MM.1S (cell line): ENCODE data around the gene CIBAR2.

Experiments used
- DNase-seq: peaks from one replicate; pipeline ENCODE4 v3.0.0-alpha.2; 2015
- H2AFZ ChIP-seq: fragments of 300-600 bp; sonication (generic); 2 replicates; pipeline ENCODE4 v1.6.0; 2016; ENCODE audit warnings: antibody characterized with exemption, low read length
- H3F3A ChIP-seq: fragments of 300-600 bp; sonication (generic); 2 replicates; pipeline ENCODE4 v1.6.1; 2016; ENCODE audit warnings: mild to moderate bottlenecking, antibody characterized with exemption, low read length, moderate library complexity, mixed read lengths; ENCODE audit not compliant: insufficient read depth
- H3K27ac ChIP-seq: fragments of 300-600 bp; sonication (generic); 2 replicates; pipeline ENCODE4 v1.5.1; 2016; ENCODE audit warnings: mild to moderate bottlenecking, low read length
- H3K27me3 ChIP-seq: fragments of 300-600 bp; sonication (generic); replicated peaks from 2 replicates; pipeline ENCODE4 v1.6.0; 2016; ENCODE audit warnings: low read length; ENCODE audit not compliant: insufficient read depth
- H3K36me3 ChIP-seq: fragments of 300-600 bp; sonication (generic); replicated peaks from 2 replicates; pipeline ENCODE4 v1.6.1; 2016; ENCODE audit warnings: mild to moderate bottlenecking, low read length, mixed read lengths; ENCODE audit not compliant: insufficient read depth
- H3K4me1 ChIP-seq: fragments of 300-600 bp; sonication (generic); 2 replicates; pipeline ENCODE4 v1.6.1; 2016; ENCODE audit warnings: low read length, mixed read lengths
- H3K4me2 ChIP-seq: fragments of 300-600 bp; sonication (generic); 2 replicates; pipeline ENCODE4 v1.6.0; 2016; ENCODE audit warnings: low read depth, low read length
- H3K4me3 ChIP-seq: fragments of 300-600 bp; sonication (generic); 2 replicates; pipeline ENCODE4 v1.5.1; 2016; ENCODE audit warnings: low read length, mixed read lengths
- H3K79me2 ChIP-seq: fragments of 300-600 bp; sonication (generic); 2 replicates; pipeline ENCODE4 v1.6.1; 2016; ENCODE audit warnings: mixed run types, low read length, mixed read lengths
- H3K9ac ChIP-seq: fragments of 300-600 bp; sonication (generic); 2 replicates; pipeline ENCODE4 v1.6.1; 2016; ENCODE audit warnings: low read length, mixed read lengths
- H3K9me2 ChIP-seq: fragments of 300-600 bp; sonication (generic); replicated peaks from 2 replicates; pipeline ENCODE4 v1.6.1; 2016; ENCODE audit warnings: mild to moderate bottlenecking, low read length, mixed read lengths; ENCODE audit not compliant: insufficient read depth
- H3K9me3 ChIP-seq: fragments of 300-600 bp; sonication (generic); replicated peaks from 2 replicates; pipeline ENCODE4 v1.6.1; 2016; ENCODE audit warnings: mild to moderate bottlenecking, low read length, mixed read lengths; ENCODE audit not compliant: insufficient read depth
- H4K20me1 ChIP-seq: fragments of 300-600 bp; sonication (generic); 2 replicates; pipeline ENCODE4 v1.6.1; 2016; ENCODE audit warnings: mild to moderate bottlenecking, low read length, moderate library complexity, mixed read lengths; ENCODE audit not compliant: insufficient read depth
- CTCF ChIP-seq: fragments of 300-600 bp; sonication (generic); IDR thresholded peaks from 2 replicates; pipeline ENCODE4 v1.5.1; 2016; ENCODE audit warnings: antibody characterized with exemption, low read length, mixed read lengths
- EZH2 ChIP-seq: fragments of 300-600 bp; sonication (generic); optimal IDR thresholded peaks from 2 replicates; pipeline ENCODE3; 2017; ENCODE audit warnings: low read depth, mild to moderate bottlenecking, antibody characterized with exemption, low read length, mixed read lengths
- EZH2phosphoT487 ChIP-seq: fragments of 300-600 bp; sonication (generic); IDR thresholded peaks from 2 replicates; pipeline ENCODE4 v1.6.1; 2018; ENCODE audit warnings: antibody characterized with exemption, low read length

The CIBAR2 gene

GRCh38 chr16:85091522-85091910 lies 20.8 kb downstream of the CIBAR2 start:
- no peak for DNase-seq
- Histone ChIP-seq H3K79me2 (no peaks in the 10 kb centered on the region), H3K27ac (no peak overlapping the region), H3K27me3 (peaks cover 13% of the 10 kb centered on the region), H3K9me2 (no peaks in the 10 kb centered on the region), H3F3A (no peaks in the 10 kb centered on the region), H3K9ac (no peak overlapping the region), H3K36me3 (no peaks in the 10 kb centered on the region), H4K20me1 (no peaks in the 10 kb centered on the region), H3K4me2 (no peak overlapping the region), H3K4me3 (no peak overlapping the region), H3K9me3 (no peaks in the 10 kb centered on the region), H3K4me1 (no peaks in the 10 kb centered on the region), H2AFZ (no peak overlapping the region)
- TF ChIP-seq CTCF, result no peak
- TF ChIP-seq EZH2phosphoT487, result no peak
- no peak for TF ChIP-seq EZH2

GRCh38 chr16:85090873-85091521 lies 21.3 kb downstream of the CIBAR2 start:
- Histone ChIP-seq H3K4me3 (no peak overlapping the region), H3K27ac (no peak overlapping the region), H3K27me3 (peaks cover 8% of the 10 kb centered on the region), H3K79me2 (no peaks in the 10 kb centered on the region), H3K9ac (no peak overlapping the region), H3K9me3 (no peaks in the 10 kb centered on the region), H3K4me2 (no peak overlapping the region), H4K20me1 (no peaks in the 10 kb centered on the region), H3K9me2 (no peaks in the 10 kb centered on the region), H3F3A (no peaks in the 10 kb centered on the region), H3K36me3 (no peaks in the 10 kb centered on the region), H2AFZ (no peak overlapping the region), H3K4me1 (no peaks in the 10 kb centered on the region)
- TF ChIP-seq CTCF (no peak), EZH2phosphoT487 (no peak), EZH2 (no peak)
- DNase-seq, result no peak

- H3K27me3 ChIP-seq, result peaks cover 4% of the 10 kb centered on the region
- H3K9me3 ChIP-seq, result no peaks in the 10 kb centered on the region
- no peak overlapping the region for H3K4me3 ChIP-seq
- no peak overlapping the region for H3K4me2 ChIP-seq
- H4K20me1 ChIP-seq, result no peaks in the 10 kb centered on the region
- H3K9ac ChIP-seq, result no peak overlapping the region
- DNase-seq, result no peak
- H3K9me2 ChIP-seq, result no peaks in the 10 kb centered on the region
- H3K4me1 ChIP-seq, result no peaks in the 10 kb centered on the region
- H3F3A ChIP-seq, result no peaks in the 10 kb centered on the region
- no peak overlapping the region for H2AFZ ChIP-seq
- no peaks in the 10 kb centered on the region for H3K79me2 ChIP-seq
- H3K27ac ChIP-seq, result no peak overlapping the region
- no peak for TF ChIP-seq EZH2
- no peak for TF ChIP-seq CTCF
- TF ChIP-seq EZH2phosphoT487, result no peak
- H3K36me3 ChIP-seq, result no peaks in the 10 kb centered on the region
These were observed 22.1 kb downstream of the CIBAR2 start for GRCh38 chr16:85090181-85090580.
